Adrenal gland (tissue), 5 donors: ENCODE data around the gene GNAO1.

Experiments used
- POLR2A ChIP-seq, 2 donors: fragments of 450-650 bp; IDR thresholded peaks; one replicate each; pipeline ENCODE4 v1.6.1; 2017; ENCODE audit warnings: antibody characterized with exemption in 2 of 2, mild to moderate bottlenecking in 2 of 2, moderate library complexity in 1 of 2
- TF ChIP-seq, protein P1 (sequence below), 6 experiments: fragments of 450-650 bp in 4 of 6; fragments of 200-600 bp in 2 of 6; sonication (generic) in 1 of 6; IDR thresholded peaks; 1 replicate in 5 of 6; 2 replicates in 1 of 6; pipeline versions ENCODE4 v1.5.1 to v1.8.0; 2016 to 2021; ENCODE audit warnings: antibody characterized with exemption in 6 of 6, mild to moderate bottlenecking in 2 of 6, moderate library complexity in 1 of 6
- donor health status: DM: no; HTN: no; CAD: no.

DNA sequence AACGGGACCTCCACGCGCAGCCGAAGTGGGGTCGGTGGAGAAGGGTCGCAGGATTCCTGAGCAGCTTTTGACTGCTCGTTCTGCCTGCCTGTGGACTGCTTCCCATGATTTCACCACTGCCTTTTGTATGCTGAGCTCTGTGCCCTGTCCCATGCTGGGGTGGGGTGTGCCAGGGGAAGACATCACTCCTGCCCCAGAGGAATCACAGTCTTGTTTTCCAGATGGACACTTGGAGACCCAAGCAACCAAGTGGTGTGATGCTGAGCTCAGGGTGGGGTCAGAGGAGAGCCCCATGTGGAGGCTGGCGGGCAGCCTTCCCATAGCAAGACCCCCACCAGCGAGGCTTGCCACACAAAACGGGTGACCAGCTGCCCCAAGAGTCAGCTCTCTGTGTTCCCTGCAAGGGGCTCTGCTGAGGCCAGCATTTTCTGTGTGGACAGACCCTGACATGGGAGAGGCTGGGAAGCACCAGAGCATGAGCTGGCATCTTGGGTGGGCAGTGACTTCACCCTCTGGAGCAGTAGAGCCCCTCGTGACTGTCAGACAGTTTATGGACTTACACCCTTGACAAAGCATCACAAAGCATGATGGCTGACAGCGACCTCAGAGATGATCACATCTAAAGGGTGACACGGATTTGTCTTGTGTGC, 111.9 kb downstream of the GNAO1 start:
- TF ChIP-seq, protein P1, sequence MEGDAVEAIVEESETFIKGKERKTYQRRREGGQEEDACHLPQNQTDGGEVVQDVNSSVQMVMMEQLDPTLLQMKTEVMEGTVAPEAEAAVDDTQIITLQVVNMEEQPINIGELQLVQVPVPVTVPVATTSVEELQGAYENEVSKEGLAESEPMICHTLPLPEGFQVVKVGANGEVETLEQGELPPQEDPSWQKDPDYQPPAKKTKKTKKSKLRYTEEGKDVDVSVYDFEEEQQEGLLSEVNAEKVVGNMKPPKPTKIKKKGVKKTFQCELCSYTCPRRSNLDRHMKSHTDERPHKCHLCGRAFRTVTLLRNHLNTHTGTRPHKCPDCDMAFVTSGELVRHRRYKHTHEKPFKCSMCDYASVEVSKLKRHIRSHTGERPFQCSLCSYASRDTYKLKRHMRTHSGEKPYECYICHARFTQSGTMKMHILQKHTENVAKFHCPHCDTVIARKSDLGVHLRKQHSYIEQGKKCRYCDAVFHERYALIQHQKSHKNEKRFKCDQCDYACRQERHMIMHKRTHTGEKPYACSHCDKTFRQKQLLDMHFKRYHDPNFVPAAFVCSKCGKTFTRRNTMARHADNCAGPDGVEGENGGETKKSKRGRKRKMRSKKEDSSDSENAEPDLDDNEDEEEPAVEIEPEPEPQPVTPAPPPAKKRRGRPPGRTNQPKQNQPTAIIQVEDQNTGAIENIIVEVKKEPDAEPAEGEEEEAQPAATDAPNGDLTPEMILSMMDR (IDR thresholded peaks at IDR 0.05) = no peak
- no peak for TF ChIP-seq POLR2A (IDR thresholded peaks at IDR 0.05)
